HG03571 (cell line): Measurements from ENCODE around the gene POMP.
A peak's percentile ranks its signal among the peaks of the same experiment; 100 is the strongest.
"Not testable (repeated sequence)": the region's sequence is repeated elsewhere in the genome, so short reads cannot be mapped to it uniquely, and the experiment has no call there.

Experiments
- ATAC-seq: cut with Tn5 transposase; IDR thresholded peaks from one replicate; pipeline ENCODE4 v1.9.1; 2021; ENCODE audit not compliant: unreplicated experiment

Gene POMP

GRCh38 chr13:28637714-28638355 lies 21.1 kb upstream of the POMP start:
- peak; percentile 38 for ATAC-seq

DNA sequence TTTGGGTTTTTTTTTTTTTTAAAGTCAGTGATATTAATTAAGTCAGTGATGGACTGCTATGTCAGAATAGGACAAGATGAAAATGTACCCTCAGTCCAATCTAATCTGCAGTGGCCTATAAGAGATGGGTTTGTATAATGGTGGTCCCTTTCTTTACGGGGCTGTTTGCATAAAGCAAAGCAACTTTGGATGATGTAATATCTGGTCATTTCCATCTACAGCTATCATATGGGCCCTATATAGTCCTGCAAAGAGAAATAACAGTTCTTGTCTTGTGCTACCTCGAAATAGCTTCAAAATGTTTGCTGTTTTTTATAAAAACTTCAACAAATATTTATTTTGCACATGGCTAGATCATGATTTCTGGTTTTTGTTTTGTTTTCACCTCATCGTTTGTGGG lies 20.2 kb upstream of the POMP start:
- ATAC-seq = no peak

- ATAC-seq = no peak
Observed at GRCh38 chr13:28640861-28641599, 17.9 kb upstream of the POMP start.

DNA sequence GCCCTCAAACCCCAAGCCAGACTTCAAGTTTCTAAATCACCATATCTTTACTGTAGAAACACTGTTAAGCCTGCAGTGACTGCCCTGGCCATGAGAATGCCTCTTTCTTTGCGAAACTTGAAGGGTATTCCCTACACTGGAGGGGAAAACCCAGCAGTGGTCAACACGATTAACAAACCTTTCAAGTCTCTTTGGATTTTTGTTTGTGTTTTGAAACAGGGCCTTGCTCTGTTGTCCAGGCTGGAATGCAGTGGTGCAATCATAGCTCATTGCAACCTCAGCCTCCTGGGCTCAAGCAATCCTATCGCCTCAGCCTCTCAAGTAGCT lies 17.4 kb upstream of the POMP start:
- ATAC-seq = peak; percentile 66

DNA sequence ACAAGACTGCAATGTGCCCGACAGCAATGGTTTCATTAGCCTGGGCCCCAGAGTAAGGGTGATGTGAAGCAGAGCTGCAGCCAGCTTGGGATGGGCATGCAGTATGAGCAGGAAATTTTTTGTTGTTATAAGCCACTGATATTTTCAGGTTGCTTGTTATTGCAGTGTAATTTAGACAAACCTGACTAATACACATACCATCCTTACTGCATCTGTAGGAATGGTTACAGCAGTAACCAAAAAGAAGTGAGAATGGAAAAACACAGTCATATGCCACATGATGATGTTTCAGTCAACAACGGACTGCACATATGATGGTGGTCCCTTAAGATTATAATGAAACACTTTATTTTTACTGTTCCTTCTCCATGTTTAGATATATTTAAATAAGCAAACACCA lies 8.6 kb upstream of the POMP start:
- ATAC-seq = no peak

DNA sequence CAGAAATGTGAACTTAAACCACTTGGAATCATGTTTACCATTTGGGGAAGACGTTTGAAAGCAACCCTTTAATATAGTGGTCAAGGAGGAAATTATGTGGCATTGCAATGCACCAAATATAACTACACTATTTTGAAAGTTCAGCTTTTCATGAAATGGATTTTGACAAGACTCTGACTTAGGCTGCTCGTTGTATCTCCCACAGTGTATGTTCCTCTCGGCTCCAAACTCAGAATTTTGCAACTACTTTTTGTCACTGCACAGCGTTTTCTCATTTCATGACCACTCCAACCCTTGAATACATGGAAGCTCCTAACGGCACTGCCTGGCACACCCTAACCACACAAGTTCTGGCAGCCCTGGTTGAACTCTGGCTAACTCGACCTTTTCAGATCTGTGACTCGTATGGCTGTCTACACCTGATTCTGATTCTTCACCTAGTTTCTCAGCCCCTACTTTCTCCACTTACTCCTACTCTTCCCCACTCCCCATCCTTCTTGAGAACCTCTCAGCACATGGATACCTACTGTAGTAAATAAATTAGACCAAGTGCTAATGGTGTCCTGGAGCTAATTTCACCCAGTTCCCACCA lies 7.0 kb upstream of the POMP start:
- no peak for ATAC-seq

GRCh38 chr13:28653111-28653510 lies 5.8 kb upstream of the POMP start:
- ATAC-seq = no peak

DNA sequence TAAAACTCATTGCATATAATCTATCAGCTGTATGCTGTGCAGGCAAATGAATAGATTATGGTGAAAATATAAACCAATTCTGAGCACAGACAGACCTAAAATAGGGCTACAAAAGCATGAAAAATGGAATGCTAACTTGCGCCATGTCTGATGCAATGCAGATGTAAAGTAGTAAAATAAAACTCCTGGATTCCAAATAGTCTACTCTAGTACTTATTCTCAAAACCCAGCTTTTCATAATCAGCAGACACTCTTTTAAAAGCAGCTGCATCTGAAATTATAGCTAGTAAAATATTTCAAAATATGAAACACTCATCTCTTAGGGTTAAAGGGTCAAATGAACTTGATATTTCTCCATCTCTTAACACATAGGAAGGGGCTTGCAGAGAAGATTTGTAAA lies 4.7 kb upstream of the POMP start:
- ATAC-seq = no peak

GRCh38 chr13:28655561-28655960 lies 3.4 kb upstream of the POMP start:
- no peak for ATAC-seq

GRCh38 chr13:28657784-28658538 lies 969 bp upstream of the POMP start:
- no peak for ATAC-seq

- no peak for ATAC-seq
Observed at GRCh38 chr13:28658539-28658795, 463 bp upstream of the POMP start.

DNA sequence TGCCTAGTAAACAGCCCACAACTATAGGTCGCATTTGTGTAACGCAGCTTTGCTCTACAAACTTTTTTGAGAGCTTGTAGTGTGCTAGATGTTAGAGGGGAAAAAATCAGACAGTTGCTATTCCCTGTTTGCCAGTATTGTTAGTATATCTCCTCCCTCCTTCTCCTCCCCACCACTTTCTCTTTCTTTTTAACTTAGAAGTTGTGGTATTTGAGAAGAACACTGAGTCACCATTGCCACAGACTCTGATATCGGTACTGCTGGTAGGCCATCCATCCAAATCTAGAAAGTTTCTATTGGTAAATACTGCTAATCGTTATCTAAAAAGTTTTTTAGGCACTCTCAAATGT lies 666 bp downstream of the POMP start:
- peak; percentile 7 for ATAC-seq

DNA sequence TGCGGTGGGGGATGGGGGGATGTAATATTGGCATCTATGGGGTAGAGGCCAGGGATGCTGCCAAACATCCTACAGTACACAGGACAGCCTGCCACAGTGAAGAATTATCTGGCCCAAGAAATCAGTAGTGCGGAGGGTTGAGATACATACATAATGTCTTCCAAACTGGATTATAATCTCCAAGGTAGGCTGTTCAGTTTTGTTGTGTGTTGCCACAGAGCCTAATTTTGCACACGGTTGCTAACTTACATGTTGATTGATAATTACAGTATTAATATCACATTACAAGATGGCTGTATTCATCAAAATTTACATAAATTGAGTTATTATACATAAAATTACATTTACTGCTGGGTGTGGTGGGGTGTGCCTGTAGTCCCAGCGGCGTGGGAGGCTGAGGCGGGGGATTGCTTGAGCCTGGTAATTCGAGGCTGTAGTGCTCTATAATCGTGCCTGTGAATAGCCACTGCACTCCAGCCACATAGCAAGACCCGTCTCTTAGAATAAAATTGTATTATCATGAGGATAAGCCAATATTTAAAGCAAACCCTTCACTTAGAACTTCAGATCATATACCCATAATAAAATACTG lies 8.1 kb downstream of the POMP start:
- ATAC-seq = no peak

DNA sequence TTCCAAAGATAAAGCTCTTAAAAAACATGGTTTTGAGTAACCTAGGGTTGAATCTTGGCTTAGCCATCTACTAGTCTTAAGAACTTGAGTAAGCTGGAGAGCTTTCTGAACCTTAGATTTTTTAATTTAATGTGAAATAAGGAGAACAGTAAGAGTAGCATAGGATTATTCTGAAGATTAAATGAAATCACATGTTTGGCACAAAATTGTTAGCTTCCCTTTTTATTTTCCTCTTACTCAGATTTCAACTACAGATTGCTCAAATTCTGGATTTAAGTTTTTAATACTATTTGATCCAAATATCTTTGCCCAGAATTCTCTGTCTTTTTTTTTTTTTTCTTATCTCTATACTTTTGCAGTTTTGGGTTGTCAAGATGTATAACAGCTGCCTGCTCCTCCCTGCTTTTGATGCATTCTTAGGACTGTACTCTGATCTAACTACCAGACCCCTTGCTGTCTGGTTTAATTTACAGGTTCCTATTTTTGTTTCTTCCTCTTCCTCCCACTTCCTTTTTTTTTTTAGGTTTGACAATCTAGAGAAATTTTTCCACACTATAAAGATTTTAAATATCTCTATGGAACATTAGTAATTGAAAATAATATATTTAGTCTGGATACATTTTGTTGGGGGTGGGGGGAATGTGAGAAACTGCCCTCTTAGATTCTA lies 12.3 kb downstream of the POMP start:
- no peak for ATAC-seq

DNA sequence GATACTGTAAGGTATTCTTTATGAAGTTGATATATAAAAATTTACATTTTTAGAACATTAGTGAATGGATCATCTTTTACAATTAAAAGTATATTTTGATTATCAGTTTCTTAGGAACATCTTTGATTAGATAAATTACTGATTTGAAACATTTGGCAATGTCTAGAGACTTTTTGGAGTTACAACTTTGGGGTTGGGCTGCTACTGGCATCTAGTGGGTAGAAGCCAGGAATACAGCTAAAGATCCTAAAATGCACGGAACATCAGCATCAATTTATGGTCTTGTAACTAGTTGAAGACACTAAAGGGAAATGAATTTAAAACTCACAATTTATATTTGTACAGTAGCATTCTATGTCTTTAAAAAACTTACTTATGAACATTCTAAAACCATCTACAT lies 19.9 kb downstream of the POMP start:
- no peak for ATAC-seq

- ATAC-seq = no peak
Observed at GRCh38 chr13:28679628-28680027, 20.7 kb downstream of the POMP start.

DNA sequence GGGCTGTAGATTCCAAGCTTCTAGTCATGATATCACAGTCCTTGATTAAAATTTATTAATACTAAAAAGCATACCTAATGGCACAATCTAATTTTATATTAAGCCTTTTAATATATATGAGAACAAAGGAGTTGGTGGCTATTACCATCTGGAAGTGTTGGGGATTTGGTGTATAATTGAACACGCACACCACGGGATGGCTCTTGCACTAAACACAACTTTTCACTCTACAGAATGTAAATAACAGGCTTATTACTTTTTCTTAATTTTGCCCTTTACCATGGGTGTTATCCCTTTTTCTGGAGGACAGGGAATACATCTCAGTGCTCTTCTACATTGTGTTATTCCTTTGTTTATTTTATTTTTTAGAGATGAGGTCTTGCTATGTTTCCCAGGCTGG lies 21.6 kb downstream of the POMP start:
- ATAC-seq = no peak

GRCh38 chr13:28683169-28683568 lies 24.2 kb downstream of the POMP start:
- ATAC-seq = not testable (repeated sequence)

GRCh38 chr13:28684257-28684656 lies 25.3 kb downstream of the POMP start:
- no peak for ATAC-seq

- ATAC-seq = no peak
Observed at GRCh38 chr13:28685114-28685513, 26.2 kb downstream of the POMP start.

DNA sequence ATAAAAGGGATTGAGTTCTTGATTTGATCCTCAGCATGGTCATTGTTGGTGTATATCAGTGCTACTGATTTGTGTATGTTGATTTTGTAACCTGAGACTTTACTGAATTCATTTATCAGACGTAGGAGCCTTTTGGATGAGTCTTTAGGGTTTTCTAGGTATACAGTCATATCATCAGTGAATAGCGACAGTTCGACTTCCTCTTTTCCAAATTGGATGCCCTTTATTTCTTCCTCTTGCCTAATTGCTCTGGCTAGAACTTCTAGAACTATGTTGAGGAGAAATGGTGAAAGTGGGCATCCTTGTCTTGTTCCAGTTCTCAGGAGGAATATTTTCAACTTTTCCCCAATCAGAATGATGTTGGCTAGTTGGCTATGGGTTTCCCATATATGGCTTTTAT lies 27.0 kb downstream of the POMP start:
- ATAC-seq = no peak
